Ovary (tissue), 3 donors: ENCODE measurements around the gene NID2.

Experiments
- EP300 ChIP-seq: sonication (generic); formaldehyde crosslinking; IDR thresholded peaks from one replicate; pipeline ENCODE4 v1.6.1; 2017; ENCODE audit warnings: antibody characterized with exemption
- TF ChIP-seq, protein P1 (sequence below), 3 donors: fragments of 450-650 bp in 2 of 3; fragments of 200-600 bp in 1 of 3; IDR thresholded peaks; one replicate each; pipeline versions ENCODE4 v1.5.1 to v1.8.0; 2016 to 2022; ENCODE audit warnings: antibody characterized with exemption in 3 of 3, mild to moderate bottlenecking in 1 of 3
- donor health status: DM: no; HTN: no; CAD: no.

DNA sequence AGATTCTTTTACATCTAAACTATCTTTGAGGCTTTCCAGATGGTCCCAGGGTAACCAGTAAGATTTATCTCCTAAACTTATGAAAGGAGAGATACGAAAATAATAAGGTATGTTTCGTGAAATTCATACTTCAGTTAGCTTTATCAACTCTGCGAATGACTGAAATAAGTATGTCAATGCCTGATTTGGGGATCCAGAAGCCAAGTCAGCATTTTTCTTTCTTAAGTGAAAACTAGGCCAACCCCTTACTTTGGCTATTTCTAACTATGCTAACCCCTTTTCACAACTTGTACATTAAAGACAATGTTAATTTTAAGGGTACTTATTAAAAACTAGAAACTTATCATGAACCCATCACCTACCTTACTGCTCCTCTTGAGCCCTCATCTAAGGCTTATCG, 26.9 kb upstream of the NID2 start:
- TF ChIP-seq, protein P1, sequence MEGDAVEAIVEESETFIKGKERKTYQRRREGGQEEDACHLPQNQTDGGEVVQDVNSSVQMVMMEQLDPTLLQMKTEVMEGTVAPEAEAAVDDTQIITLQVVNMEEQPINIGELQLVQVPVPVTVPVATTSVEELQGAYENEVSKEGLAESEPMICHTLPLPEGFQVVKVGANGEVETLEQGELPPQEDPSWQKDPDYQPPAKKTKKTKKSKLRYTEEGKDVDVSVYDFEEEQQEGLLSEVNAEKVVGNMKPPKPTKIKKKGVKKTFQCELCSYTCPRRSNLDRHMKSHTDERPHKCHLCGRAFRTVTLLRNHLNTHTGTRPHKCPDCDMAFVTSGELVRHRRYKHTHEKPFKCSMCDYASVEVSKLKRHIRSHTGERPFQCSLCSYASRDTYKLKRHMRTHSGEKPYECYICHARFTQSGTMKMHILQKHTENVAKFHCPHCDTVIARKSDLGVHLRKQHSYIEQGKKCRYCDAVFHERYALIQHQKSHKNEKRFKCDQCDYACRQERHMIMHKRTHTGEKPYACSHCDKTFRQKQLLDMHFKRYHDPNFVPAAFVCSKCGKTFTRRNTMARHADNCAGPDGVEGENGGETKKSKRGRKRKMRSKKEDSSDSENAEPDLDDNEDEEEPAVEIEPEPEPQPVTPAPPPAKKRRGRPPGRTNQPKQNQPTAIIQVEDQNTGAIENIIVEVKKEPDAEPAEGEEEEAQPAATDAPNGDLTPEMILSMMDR (IDR thresholded peaks at IDR 0.05) = no peak
- no peak for TF ChIP-seq EP300
